Globus pallidus (tissue), 1 donor: ENCODE measurements around the gene RBBP8.

Experiments used
- DNase-seq: peaks from one replicate; pipeline ENCODE4 v3.0.0-alpha.2; 2015; ENCODE audit warnings: low spot score

Gene RBBP8

GRCh38 chr18:23065234-23065806 lies 132.2 kb downstream of the RBBP8 start:
- no peak for DNase-seq

GRCh38 chr18:23066060-23066459 lies 132.9 kb downstream of the RBBP8 start:
- no peak for DNase-seq

GRCh38 chr18:23066504-23067039 lies 133.4 kb downstream of the RBBP8 start:
- no peak for DNase-seq

GRCh38 chr18:23067236-23067635 lies 134.1 kb downstream of the RBBP8 start:
- DNase-seq: no peak

- DNase-seq: no peak
These were observed 134.9 kb downstream of the RBBP8 start for GRCh38 chr18:23068011-23068410.

GRCh38 chr18:23068570-23069310 lies 135.6 kb downstream of the RBBP8 start:
- no peak for DNase-seq

- DNase-seq: no peak
These were observed 136.4 kb downstream of the RBBP8 start for GRCh38 chr18:23069481-23069880.

GRCh38 chr18:23069898-23070297 lies 136.8 kb downstream of the RBBP8 start:
- no peak for DNase-seq

GRCh38 chr18:23071285-23071684 lies 138.2 kb downstream of the RBBP8 start:
- DNase-seq: peak; percentile 55

- no peak for DNase-seq
These were observed 139.0 kb downstream of the RBBP8 start for GRCh38 chr18:23072079-23072478.

- DNase-seq: no peak
These were observed 141.0 kb downstream of the RBBP8 start for GRCh38 chr18:23073996-23074606.
